Skeletal muscle cell (primary cell): ENCODE measurements around the gene CTSK.
"Not testable (repeated sequence)": the region's sequence is repeated elsewhere in the genome, so short reads cannot be mapped to it uniquely, and the experiment has no call there.

Experiments used
- DNase-seq: peaks from one replicate; pipeline ENCODE4 v3.0.0-alpha.2; 2010; ENCODE audit warnings: low read depth
- H3K4me3 ChIP-seq: 2 replicates; pipeline ENCODE4 v1.5.1; 2011; ENCODE audit warnings: low read depth, mild to moderate bottlenecking, control low read depth, low read length, moderate library complexity

The CTSK gene

GRCh38 chr1:150808846-150809245 lies 786 bp upstream of the CTSK start:
- no peak for DNase-seq
- no peak overlapping the region for H3K4me3 ChIP-seq

- DNase-seq, result no peak
- peak overlapping the region; percentile 28 for H3K4me3 ChIP-seq
Measured at GRCh38 chr1:150807249-150808023, 624 bp downstream of the CTSK start.

- H3K4me3 ChIP-seq, result no peak overlapping the region
- DNase-seq, result no peak
Measured at GRCh38 chr1:150805899-150806298, 2.2 kb downstream of the CTSK start.

GRCh38 chr1:150804671-150805070 lies 3.4 kb downstream of the CTSK start:
- no peak for DNase-seq
- H3K4me3 ChIP-seq, result no peak overlapping the region

- no peak overlapping the region for H3K4me3 ChIP-seq
- DNase-seq, result no peak
Measured at GRCh38 chr1:150799089-150799488, 9.0 kb downstream of the CTSK start.

- no peak overlapping the region for H3K4me3 ChIP-seq
Measured at GRCh38 chr1:150798525-150798924, 9.5 kb downstream of the CTSK start.

GRCh38 chr1:150796374-150796773 lies 11.7 kb downstream of the CTSK start:
- DNase-seq, result no peak
- H3K4me3 ChIP-seq, result no peak overlapping the region

More at GRCh38 chr1:150798525-150798924, 9.5 kb downstream of the CTSK start:
- no peak for DNase-seq

GRCh38 chr1:150793778-150794177 lies 14.3 kb downstream of the CTSK start:
- not testable (repeated sequence) for H3K4me3 ChIP-seq, DNase-seq

GRCh38 chr1:150793221-150793620 lies 14.8 kb downstream of the CTSK start:
- DNase-seq, result no peak
- H3K4me3 ChIP-seq, result no peak overlapping the region

- no peak overlapping the region for H3K4me3 ChIP-seq
- DNase-seq, result no peak
Measured at GRCh38 chr1:150791585-150791984, 16.5 kb downstream of the CTSK start.

GRCh38 chr1:150789396-150789795 lies 18.7 kb downstream of the CTSK start:
- no peak for DNase-seq
- no peak overlapping the region for H3K4me3 ChIP-seq

GRCh38 chr1:150788946-150789345 lies 19.1 kb downstream of the CTSK start:
- no peak for DNase-seq
- no peak overlapping the region for H3K4me3 ChIP-seq

- DNase-seq, result no peak
- H3K4me3 ChIP-seq, result no peak overlapping the region
Measured at GRCh38 chr1:150787455-150787854, 20.6 kb downstream of the CTSK start.

- H3K4me3 ChIP-seq, result no peak overlapping the region
- no peak for DNase-seq
Measured at GRCh38 chr1:150780510-150780909, 27.6 kb downstream of the CTSK start.

GRCh38 chr1:150778409-150778808 lies 29.7 kb downstream of the CTSK start:
- no peak for DNase-seq
- H3K4me3 ChIP-seq, result no peak overlapping the region

GRCh38 chr1:150777544-150777943 lies 30.5 kb downstream of the CTSK start:
- no peak for DNase-seq
- no peak overlapping the region for H3K4me3 ChIP-seq

- DNase-seq, H3K4me3 ChIP-seq: not testable (repeated sequence)
Measured at GRCh38 chr1:150775931-150776505, 32.0 kb downstream of the CTSK start.

- DNase-seq, result no peak
Measured at GRCh38 chr1:150775276-150775675, 32.8 kb downstream of the CTSK start.

GRCh38 chr1:150772326-150772725 lies 35.7 kb downstream of the CTSK start:
- H3K4me3 ChIP-seq, result no peak overlapping the region
- DNase-seq, result no peak

More at GRCh38 chr1:150775276-150775675, 32.8 kb downstream of the CTSK start:
- H3K4me3 ChIP-seq, result no peak overlapping the region

- DNase-seq, H3K4me3 ChIP-seq: not testable (repeated sequence)
Measured at GRCh38 chr1:150767704-150768103, 40.4 kb downstream of the CTSK start.

- not testable (repeated sequence) for DNase-seq
Measured at GRCh38 chr1:150765977-150766301, 42.1 kb downstream of the CTSK start.

More at GRCh38 chr1:150765977-150766301, 42.1 kb downstream of the CTSK start:
- not testable (repeated sequence) for H3K4me3 ChIP-seq
